ENCODE measurements around the gene HES6. TPM values are rescaled to one million over a fixed set of nuclear protein-coding genes. Genes with fewer than 3 reads are reported as not detected.

The HES6 gene
- polyA plus RNA-seq, 1 experiment = 1.7 TPM

- Histone ChIP-seq H3K4me3 (ENCODE audit: low read depth, low read length) (no peak overlapping the region), H3K36me3 (ENCODE audit: control insufficient read depth, insufficient read depth, low read length) (peaks cover 2% of the 10 kb centered on the region; the same call in 1 of the 2 replicates), H3K27me3 (ENCODE audit: control insufficient read depth, insufficient read depth, low read length) (no peaks in the 10 kb centered on the region)
- ChIA-PET POLR2A (no interaction called here), CTCF (interaction anchor here (1.7 kb wide), 1 partner anchor 19 kb away, joined by 6 read pairs; no protein-coding TSS in a partner anchor)
- DNase-seq (ENCODE audit: low read depth) = no peak
- TF ChIP-seq, protein P1, sequence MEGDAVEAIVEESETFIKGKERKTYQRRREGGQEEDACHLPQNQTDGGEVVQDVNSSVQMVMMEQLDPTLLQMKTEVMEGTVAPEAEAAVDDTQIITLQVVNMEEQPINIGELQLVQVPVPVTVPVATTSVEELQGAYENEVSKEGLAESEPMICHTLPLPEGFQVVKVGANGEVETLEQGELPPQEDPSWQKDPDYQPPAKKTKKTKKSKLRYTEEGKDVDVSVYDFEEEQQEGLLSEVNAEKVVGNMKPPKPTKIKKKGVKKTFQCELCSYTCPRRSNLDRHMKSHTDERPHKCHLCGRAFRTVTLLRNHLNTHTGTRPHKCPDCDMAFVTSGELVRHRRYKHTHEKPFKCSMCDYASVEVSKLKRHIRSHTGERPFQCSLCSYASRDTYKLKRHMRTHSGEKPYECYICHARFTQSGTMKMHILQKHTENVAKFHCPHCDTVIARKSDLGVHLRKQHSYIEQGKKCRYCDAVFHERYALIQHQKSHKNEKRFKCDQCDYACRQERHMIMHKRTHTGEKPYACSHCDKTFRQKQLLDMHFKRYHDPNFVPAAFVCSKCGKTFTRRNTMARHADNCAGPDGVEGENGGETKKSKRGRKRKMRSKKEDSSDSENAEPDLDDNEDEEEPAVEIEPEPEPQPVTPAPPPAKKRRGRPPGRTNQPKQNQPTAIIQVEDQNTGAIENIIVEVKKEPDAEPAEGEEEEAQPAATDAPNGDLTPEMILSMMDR (IDR thresholded peaks at IDR 0.05; ENCODE audit: insufficient read depth, low read depth, low read length) = no peak
These were observed 43.3 kb upstream of the HES6 start for GRCh38 chr2:238282861-238283738.

- POLR2A ChIA-PET = no interaction called here
These were observed 42.1 kb upstream of the HES6 start for GRCh38 chr2:238281826-238282480.

DNA sequence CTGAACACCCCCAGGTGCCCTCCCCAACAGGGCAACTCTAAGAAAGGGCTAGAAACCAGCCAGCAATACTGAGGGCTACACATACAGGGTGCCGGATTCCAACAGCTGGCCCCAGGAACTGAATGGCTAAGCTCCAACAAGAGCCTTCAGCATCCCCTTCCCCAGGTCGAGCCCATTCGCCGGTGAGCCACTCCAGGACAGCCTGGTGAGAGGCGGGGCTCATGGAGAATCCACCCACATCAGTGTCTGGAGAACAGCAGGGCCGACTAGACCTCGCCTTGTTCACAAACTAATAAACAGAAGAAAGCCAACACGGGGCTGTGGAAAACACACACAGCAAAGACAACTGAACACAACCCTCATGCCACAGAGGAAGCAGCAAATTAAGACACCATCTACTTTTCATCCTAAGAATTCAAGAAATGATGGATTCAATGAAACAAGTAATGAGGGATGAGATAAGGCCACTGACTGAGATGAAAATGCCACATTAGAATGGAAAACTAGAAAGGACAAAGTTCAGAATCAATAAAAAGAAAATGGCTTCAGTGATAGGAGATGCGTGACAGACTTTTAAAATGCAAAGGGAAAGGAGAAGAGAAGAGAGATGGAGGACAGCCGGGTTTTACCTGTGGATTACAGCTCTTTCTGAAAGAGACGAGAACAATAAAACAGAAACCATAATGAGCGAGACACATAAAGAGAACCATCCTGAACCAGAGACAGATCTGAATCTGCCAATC, 40.4 kb upstream of the HES6 start:
- ChIA-PET CTCF (interaction anchor here (3.3 kb wide), 1 partner anchor 16 kb away, joined by 22 read pairs; no protein-coding TSS in a partner anchor), POLR2A (no interaction called here)
- no peaks in the 10 kb centered on the region for H3K27me3 ChIP-seq (ENCODE audit: control insufficient read depth, insufficient read depth, low read length)
- H3K4me3 ChIP-seq (ENCODE audit: low read depth, low read length) = no peak overlapping the region
- peaks cover 7% of the 10 kb centered on the region for H3K36me3 ChIP-seq (ENCODE audit: control insufficient read depth, insufficient read depth, low read length)
- no peak for DNase-seq (ENCODE audit: low read depth)
- TF ChIP-seq, protein P1 (IDR thresholded peaks at IDR 0.05; ENCODE audit: insufficient read depth, low read depth, low read length) = no peak

More at GRCh38 chr2:238281826-238282480, 42.1 kb upstream of the HES6 start:
- CTCF ChIA-PET = no interaction called here
- H3K27me3 ChIP-seq (ENCODE audit: control insufficient read depth, insufficient read depth, low read length) = no peaks in the 10 kb centered on the region
- TF ChIP-seq, protein P1 (IDR thresholded peaks at IDR 0.05; ENCODE audit: insufficient read depth, low read depth, low read length) = no peak
- no peak for DNase-seq (ENCODE audit: low read depth)
- peaks cover 2% of the 10 kb centered on the region; the same call in 1 of the 2 replicates for H3K36me3 ChIP-seq (ENCODE audit: control insufficient read depth, insufficient read depth, low read length)
- H3K4me3 ChIP-seq (ENCODE audit: low read depth, low read length) = no peak overlapping the region

DNA sequence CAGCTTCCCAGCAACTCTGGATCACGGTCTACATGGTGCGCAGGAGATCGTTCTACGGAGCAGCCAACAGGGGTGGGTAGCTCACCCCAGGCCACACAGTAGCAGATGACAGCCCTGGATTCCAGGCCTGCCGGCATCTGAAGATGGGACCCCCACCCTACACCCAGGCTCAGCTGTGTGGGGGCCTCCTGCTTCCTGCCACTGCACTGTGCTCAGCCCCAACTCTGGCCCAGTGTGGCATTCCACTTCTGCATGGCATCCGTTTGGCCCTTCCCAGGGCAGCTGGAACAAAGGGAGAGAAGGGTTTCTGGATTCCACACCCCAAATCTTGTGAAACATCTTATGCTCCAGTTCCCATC, 39.5 kb upstream of the HES6 start:
- peaks cover 9% of the 10 kb centered on the region for H3K36me3 ChIP-seq (ENCODE audit: control insufficient read depth, insufficient read depth, low read length)
- CTCF ChIA-PET = interaction anchor here (3.3 kb wide), 1 partner anchor 15 kb away, joined by 22 read pairs; no protein-coding TSS in a partner anchor
- no peaks in the 10 kb centered on the region for H3K27me3 ChIP-seq (ENCODE audit: control insufficient read depth, insufficient read depth, low read length)
- POLR2A ChIA-PET = no interaction called here
- TF ChIP-seq, protein P1 (IDR thresholded peaks at IDR 0.05; ENCODE audit: insufficient read depth, low read depth, low read length) = no peak
- no peak for DNase-seq (ENCODE audit: low read depth)
- no peak overlapping the region for H3K4me3 ChIP-seq (ENCODE audit: low read depth, low read length)

Data from BJ (cell line).